T-helper 2 cell treated with Interferon-gamma antibody and Interleukin-4, amounts not matched to agents 5 μg/mL and 100 μg/mL, for 36 hours (primary cell): ENCODE results near the gene CHRNA7.
"Not testable (repeated sequence)": the region's sequence is repeated elsewhere in the genome, so short reads cannot be mapped to it uniquely, and the experiment has no call there.

Source experiments
- DNase-seq: peaks from one replicate; pipeline ENCODE4 v3.0.0; 2021; ENCODE audit warnings: low spot score
- H3K27ac Mint-ChIP-seq: one replicate; pipeline ENCODE4 v1.8.0; 2021; ENCODE audit warnings: mild to moderate bottlenecking, mixed read lengths
- H3K27me3 Mint-ChIP-seq: one replicate; pipeline ENCODE4 v1.8.0; 2021; ENCODE audit warnings: low read depth, mixed read lengths
- H3K36me3 Mint-ChIP-seq: one replicate; pipeline ENCODE4 v1.8.0; 2021; ENCODE audit warnings: low read depth, mixed read lengths
- H3K4me1 Mint-ChIP-seq: one replicate; pipeline ENCODE4 v1.8.0; 2021; ENCODE audit warnings: low read depth, mixed read lengths
- H3K4me3 Mint-ChIP-seq: one replicate; pipeline ENCODE4 v1.8.0; 2022; ENCODE audit warnings: mild to moderate bottlenecking, moderate library complexity, mixed read lengths
- H3K9me3 Mint-ChIP-seq: one replicate; pipeline ENCODE4 v1.8.0; 2021; ENCODE audit warnings: mixed read lengths

The CHRNA7 gene

DNA sequence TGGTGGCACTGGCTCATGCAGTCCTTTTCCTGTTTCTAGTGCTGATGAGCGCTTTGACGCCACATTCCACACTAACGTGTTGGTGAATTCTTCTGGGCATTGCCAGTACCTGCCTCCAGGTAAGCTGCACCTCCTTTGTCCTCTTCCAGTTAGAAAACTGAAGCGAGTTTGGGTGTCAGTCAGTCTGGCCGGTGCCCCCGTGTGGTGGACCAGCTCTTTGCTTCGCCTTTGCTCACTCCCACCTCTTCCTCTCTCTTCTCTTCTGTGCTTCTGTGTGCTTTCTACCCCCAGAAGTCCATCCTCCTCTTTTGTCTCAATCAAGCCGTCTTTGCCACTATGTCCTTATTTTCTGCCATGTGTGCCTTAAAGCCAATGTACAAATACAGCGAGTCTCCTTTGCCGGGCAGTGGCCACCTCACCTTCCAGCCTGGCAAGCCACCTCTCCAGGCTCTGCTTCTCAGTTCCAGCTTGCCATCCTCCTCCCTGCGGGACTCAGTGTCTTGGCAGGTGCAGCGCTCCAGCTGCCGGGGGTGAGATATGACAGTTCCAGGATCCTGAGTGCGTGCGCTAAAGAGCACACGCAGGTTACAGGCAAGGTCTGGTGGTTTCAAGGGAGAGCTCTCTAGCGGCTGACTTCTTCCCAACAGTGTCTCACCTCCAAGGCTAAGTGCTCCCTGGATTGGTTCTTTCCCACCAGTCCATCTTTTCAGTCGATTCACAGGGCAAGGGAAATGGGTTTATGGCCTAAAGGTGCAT, 123.7 kb downstream of the CHRNA7 start:
- not testable (repeated sequence) for H3K27me3 Mint-ChIP-seq, H3K9me3 Mint-ChIP-seq, H3K36me3 Mint-ChIP-seq, H3K4me3 Mint-ChIP-seq, H3K4me1 Mint-ChIP-seq, DNase-seq, H3K27ac Mint-ChIP-seq

GRCh38 chr15:32162143-32162542, 131.8 kb downstream of the CHRNA7 start:
- H3K9me3 Mint-ChIP-seq, H3K4me3 Mint-ChIP-seq, H3K4me1 Mint-ChIP-seq, H3K27ac Mint-ChIP-seq, H3K36me3 Mint-ChIP-seq, H3K27me3 Mint-ChIP-seq, DNase-seq: not testable (repeated sequence)

- DNase-seq, H3K27ac Mint-ChIP-seq, H3K27me3 Mint-ChIP-seq, H3K4me1 Mint-ChIP-seq, H3K4me3 Mint-ChIP-seq, H3K9me3 Mint-ChIP-seq, H3K36me3 Mint-ChIP-seq: not testable (repeated sequence)
Observed at GRCh38 chr15:32164065-32164464, 133.8 kb downstream of the CHRNA7 start.

DNA sequence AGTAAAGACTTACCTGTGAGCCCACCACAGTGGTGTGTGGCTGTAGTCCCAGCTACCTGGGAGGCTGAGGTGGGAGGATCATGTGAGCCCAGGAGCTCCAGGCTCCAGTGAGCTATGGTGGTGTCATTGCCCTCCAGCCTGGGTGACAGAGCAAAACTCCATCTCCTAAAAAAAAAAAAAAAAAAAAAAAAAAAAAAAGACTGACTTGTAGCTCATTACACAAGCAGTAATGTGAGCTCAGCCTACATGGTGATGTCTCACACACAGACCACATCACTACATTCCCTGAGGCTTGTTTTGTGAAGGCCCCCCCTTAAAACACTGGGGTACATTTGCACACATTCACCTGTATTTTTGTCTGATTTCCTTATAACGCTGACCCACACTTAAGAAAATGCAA, 134.4 kb downstream of the CHRNA7 start:
- not testable (repeated sequence) for H3K4me1 Mint-ChIP-seq, H3K4me3 Mint-ChIP-seq, DNase-seq, H3K27me3 Mint-ChIP-seq, H3K36me3 Mint-ChIP-seq, H3K27ac Mint-ChIP-seq, H3K9me3 Mint-ChIP-seq

DNA sequence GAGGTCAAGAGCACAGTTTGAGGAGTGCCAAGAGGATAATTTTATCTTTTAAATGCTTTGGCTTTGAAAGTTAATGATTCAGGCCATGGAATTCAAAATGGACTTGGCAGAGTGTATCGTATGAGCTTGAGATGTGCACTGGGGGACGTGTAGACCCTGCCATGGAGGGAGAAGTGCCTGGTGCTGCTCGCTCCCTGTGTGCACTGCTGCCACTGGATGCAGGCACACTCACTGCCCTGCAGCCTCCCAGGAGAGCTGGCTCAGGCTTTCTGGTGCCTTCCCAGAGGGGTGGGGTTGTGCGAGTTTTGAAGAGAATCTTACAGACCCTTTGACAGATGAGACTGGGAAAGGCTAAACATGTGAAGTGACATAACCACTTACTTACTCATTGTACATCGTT, 135.5 kb downstream of the CHRNA7 start:
- H3K27me3 Mint-ChIP-seq, H3K4me1 Mint-ChIP-seq, H3K27ac Mint-ChIP-seq, DNase-seq, H3K4me3 Mint-ChIP-seq, H3K36me3 Mint-ChIP-seq, H3K9me3 Mint-ChIP-seq: not testable (repeated sequence)

DNA sequence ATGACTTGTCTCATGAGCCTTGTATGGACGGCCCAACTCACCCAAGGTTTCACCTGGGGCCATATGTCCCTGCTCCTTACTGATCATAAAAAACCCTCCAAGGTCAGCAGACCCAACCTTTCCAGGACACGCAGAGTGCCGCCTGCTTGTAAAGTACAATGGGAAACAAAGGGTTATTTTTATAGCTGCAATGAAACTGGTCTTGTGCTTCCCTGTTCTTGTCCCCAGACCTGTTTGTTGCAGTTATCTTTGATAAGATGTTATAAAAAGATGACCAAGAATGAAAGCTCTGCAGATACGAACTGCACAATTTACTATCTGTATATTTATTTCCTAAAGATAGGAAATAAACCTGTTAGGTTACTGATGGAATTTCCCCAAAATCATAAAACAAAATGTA, 136.0 kb downstream of the CHRNA7 start:
- H3K27me3 Mint-ChIP-seq, H3K4me1 Mint-ChIP-seq, H3K27ac Mint-ChIP-seq, DNase-seq, H3K9me3 Mint-ChIP-seq, H3K36me3 Mint-ChIP-seq, H3K4me3 Mint-ChIP-seq: not testable (repeated sequence)

DNA sequence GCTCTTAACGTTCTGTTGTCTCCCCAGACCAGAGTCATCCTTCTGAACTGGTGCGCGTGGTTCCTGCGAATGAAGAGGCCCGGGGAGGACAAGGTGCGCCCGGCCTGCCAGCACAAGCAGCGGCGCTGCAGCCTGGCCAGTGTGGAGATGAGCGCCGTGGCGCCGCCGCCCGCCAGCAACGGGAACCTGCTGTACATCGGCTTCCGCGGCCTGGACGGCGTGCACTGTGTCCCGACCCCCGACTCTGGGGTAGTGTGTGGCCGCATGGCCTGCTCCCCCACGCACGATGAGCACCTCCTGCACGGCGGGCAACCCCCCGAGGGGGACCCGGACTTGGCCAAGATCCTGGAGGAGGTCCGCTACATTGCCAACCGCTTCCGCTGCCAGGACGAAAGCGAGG, 137.6 kb downstream of the CHRNA7 start:
- H3K36me3 Mint-ChIP-seq, DNase-seq, H3K27me3 Mint-ChIP-seq, H3K4me1 Mint-ChIP-seq, H3K4me3 Mint-ChIP-seq, H3K9me3 Mint-ChIP-seq, H3K27ac Mint-ChIP-seq: not testable (repeated sequence)

GRCh38 chr15:32180579-32180978, 150.3 kb downstream of the CHRNA7 start:
- not testable (repeated sequence) for H3K27ac Mint-ChIP-seq, H3K4me1 Mint-ChIP-seq

DNA sequence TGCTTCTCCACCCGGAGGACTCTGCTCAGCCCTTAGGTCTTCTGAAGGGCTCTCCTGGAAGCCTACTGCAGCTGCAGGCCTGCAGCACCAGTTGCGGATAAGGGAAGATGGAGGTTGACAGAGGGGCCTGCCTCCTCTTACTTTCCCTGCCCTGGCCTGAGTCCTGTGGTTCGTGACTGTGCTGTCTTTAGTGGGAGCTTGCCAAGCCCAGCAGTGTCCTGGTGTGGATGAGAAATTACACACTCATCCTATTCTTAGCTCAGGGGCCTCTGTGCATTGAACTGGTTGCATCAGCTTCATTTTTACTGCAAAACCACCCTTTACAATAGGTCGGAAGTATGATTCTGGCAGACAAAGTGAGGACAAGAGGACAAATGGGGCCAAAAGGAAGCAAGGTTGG, 163.5 kb downstream of the CHRNA7 start:
- not testable (repeated sequence) for H3K27me3 Mint-ChIP-seq, DNase-seq, H3K36me3 Mint-ChIP-seq, H3K27ac Mint-ChIP-seq, H3K4me3 Mint-ChIP-seq, H3K9me3 Mint-ChIP-seq, H3K4me1 Mint-ChIP-seq

More at GRCh38 chr15:32180579-32180978, 150.3 kb downstream of the CHRNA7 start:
- not testable (repeated sequence) for H3K4me3 Mint-ChIP-seq, H3K27me3 Mint-ChIP-seq, H3K9me3 Mint-ChIP-seq, DNase-seq, H3K36me3 Mint-ChIP-seq

- H3K27me3 Mint-ChIP-seq, H3K36me3 Mint-ChIP-seq: not testable (repeated sequence)
Observed at GRCh38 chr15:32196206-32196605, 165.9 kb downstream of the CHRNA7 start.

DNA sequence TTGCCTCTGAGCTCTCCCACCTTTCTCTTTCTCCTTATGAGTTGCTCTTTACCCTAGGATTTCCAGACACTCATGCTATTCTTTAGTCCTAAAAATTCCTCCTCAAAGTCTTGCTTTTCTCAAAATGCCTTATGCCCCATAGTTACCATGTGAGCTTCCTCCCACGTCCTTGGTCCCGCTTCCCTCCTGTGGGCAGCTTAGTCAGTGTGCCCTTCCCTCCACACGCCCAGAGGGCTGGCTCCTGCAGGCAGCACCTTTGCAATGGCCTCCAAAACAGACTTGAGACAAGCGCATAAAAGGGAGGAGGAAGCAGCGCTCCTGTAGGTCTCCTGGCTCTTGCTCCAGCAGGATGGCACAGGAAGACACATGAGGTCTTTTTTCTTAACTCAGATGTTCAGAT, 168.6 kb downstream of the CHRNA7 start:
- H3K9me3 Mint-ChIP-seq, H3K27me3 Mint-ChIP-seq, H3K27ac Mint-ChIP-seq, H3K4me1 Mint-ChIP-seq, H3K36me3 Mint-ChIP-seq, H3K4me3 Mint-ChIP-seq, DNase-seq: not testable (repeated sequence)

More at GRCh38 chr15:32196206-32196605, 165.9 kb downstream of the CHRNA7 start:
- DNase-seq, H3K4me3 Mint-ChIP-seq, H3K27ac Mint-ChIP-seq, H3K4me1 Mint-ChIP-seq, H3K9me3 Mint-ChIP-seq: not testable (repeated sequence)

- H3K36me3 Mint-ChIP-seq, H3K9me3 Mint-ChIP-seq, H3K27me3 Mint-ChIP-seq, H3K4me1 Mint-ChIP-seq, DNase-seq, H3K27ac Mint-ChIP-seq, H3K4me3 Mint-ChIP-seq: not testable (repeated sequence)
Observed at GRCh38 chr15:32209081-32209480, 178.8 kb downstream of the CHRNA7 start.

DNA sequence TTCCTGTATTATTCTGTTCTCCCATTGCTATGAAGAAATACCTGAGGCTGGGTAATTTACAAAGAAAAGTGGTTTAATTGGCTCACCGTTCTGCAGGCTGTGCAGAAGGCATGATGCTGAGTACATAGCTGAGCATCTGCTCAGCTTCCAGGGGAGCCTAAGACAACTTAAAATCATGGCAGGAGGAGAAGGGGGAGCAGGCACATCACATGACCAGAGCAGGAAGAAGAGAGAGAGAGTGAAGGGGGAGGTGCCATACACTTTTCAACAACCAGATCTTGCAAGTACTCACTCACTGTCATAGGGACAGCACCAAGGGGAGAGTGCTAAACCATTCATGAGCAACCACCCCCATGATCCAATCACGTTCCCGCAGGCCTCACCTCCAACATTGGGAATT, 188.4 kb downstream of the CHRNA7 start:
- DNase-seq = no peak
- Mint-ChIP-seq H3K4me1 (no peaks in the 10 kb centered on the region), H3K4me3 (no peak overlapping the region), H3K27ac (no peak overlapping the region), H3K36me3 (no peaks in the 10 kb centered on the region), H3K27me3 (no peaks in the 10 kb centered on the region), H3K9me3 (peaks cover 10% of the 10 kb centered on the region)
